ENCODE data around the gene ARL13B. TPM values are rescaled to one million over a fixed set of nuclear protein-coding genes. Genes with fewer than 3 reads are reported as not detected.
"Not testable (repeated sequence)": the region's sequence is repeated elsewhere in the genome, so short reads cannot be mapped to it uniquely, and the experiment has no call there.

The ARL13B gene
- total and polyA plus RNA-seq, 3 experiments from 2014 or later, result 6.5 to 18.0 (median 13.7) TPM

GRCh38 chr3:94066506-94067500 lies 86.8 kb downstream of the ARL13B start:
- ChIA-PET POLR2A (no interaction called here), CTCF (no interaction called here)
- peaks cover 28% of the 10 kb centered on the region for H3K4me1 ChIP-seq (ENCODE audit: insufficient read depth, low read length)
- no peaks in the 10 kb centered on the region for H3K27me3 ChIP-seq (ENCODE audit: insufficient read depth, low read length, poor library complexity, severe bottlenecking)
- H3K4me3 Mint-ChIP-seq, result peak overlapping the region in 4 of 7 donors; percentile 2 to 57 (median 12)
- DNase-seq, result no peak
- H3K27ac Mint-ChIP-seq, result peak overlapping the region in 7 of 8 donors; percentile 8 to 91 (median 71)
- H3K4me3 ChIP-seq (ENCODE audit: low read length), result no peak overlapping the region
- peaks cover 3 to 58% (median 11%) of the 10 kb centered on the region in 3 donors for H3K36me3 Mint-ChIP-seq
- H3K36me3 ChIP-seq (ENCODE audit: insufficient read depth, low read length), result peaks cover 13% of the 10 kb centered on the region
- peaks cover 60 to 87% (median 81%) of the 10 kb centered on the region in 3 donors for H3K4me1 Mint-ChIP-seq
- H3K27ac ChIP-seq (ENCODE audit: low read depth, low read length), result no peak overlapping the region
- no peaks in the 10 kb centered on the region for H3K27me3 Mint-ChIP-seq
- no peaks in the 10 kb centered on the region for H3K9me3 Mint-ChIP-seq
- H3K9me3 ChIP-seq (ENCODE audit: low read length), result no peaks in the 10 kb centered on the region

- peaks cover 19% of the 10 kb centered on the region for H3K4me1 ChIP-seq (ENCODE audit: insufficient read depth, low read length)
- H3K27me3 ChIP-seq (ENCODE audit: insufficient read depth, low read length, poor library complexity, severe bottlenecking), result no peaks in the 10 kb centered on the region
- peaks cover 54 to 89% (median 82%) of the 10 kb centered on the region in 3 donors for H3K4me1 Mint-ChIP-seq
- CTCF ChIA-PET, result interaction anchor here (0.8 to 1.6 kb wide), 15 partner anchors 9 to 70 kb away, joined by 3 to 7 read pairs (median 5); partner anchors contain the start of gene STX19
- no peak overlapping the region for H3K27ac ChIP-seq (ENCODE audit: low read depth, low read length)
- no peaks in the 10 kb centered on the region for H3K27me3 Mint-ChIP-seq
- no peak overlapping the region for H3K4me3 Mint-ChIP-seq
- H3K9me3 Mint-ChIP-seq, result no peaks in the 10 kb centered on the region
- peak overlapping the region in 5 of 8 donors; percentile 1 to 66 (median 17) for H3K27ac Mint-ChIP-seq
- peak in 2 of 5 donors; percentile 7 to 23 for DNase-seq
- H3K36me3 Mint-ChIP-seq, result peaks cover 3 to 65% (median 19%) of the 10 kb centered on the region in 3 donors
- no peaks in the 10 kb centered on the region for H3K9me3 ChIP-seq (ENCODE audit: low read length)
- H3K36me3 ChIP-seq (ENCODE audit: insufficient read depth, low read length), result peaks cover 19% of the 10 kb centered on the region
- POLR2A ChIA-PET, result no interaction called here
- no peak overlapping the region for H3K4me3 ChIP-seq (ENCODE audit: low read length)
These were observed 89.3 kb downstream of the ARL13B start for GRCh38 chr3:94069194-94069813.

- no peak overlapping the region for H3K27ac Mint-ChIP-seq
- H3K27me3 ChIP-seq (ENCODE audit: insufficient read depth, low read length, poor library complexity, severe bottlenecking), result no peaks in the 10 kb centered on the region
These were observed 90.5 kb downstream of the ARL13B start for GRCh38 chr3:94070341-94070911.

GRCh38 chr3:94071713-94072284 lies 91.8 kb downstream of the ARL13B start:
- no peaks in the 10 kb centered on the region for H3K27me3 Mint-ChIP-seq
- Histone ChIP-seq H3K27ac (ENCODE audit: low read depth, low read length) (no peak overlapping the region), H3K9me3 (ENCODE audit: low read length) (no peaks in the 10 kb centered on the region), H3K27me3 (ENCODE audit: insufficient read depth, low read length, poor library complexity, severe bottlenecking) (no peaks in the 10 kb centered on the region), H3K4me3 (ENCODE audit: low read length) (no peak overlapping the region), H3K36me3 (ENCODE audit: insufficient read depth, low read length) (peaks cover 19% of the 10 kb centered on the region), H3K4me1 (ENCODE audit: insufficient read depth, low read length) (no peaks in the 10 kb centered on the region)
- ChIA-PET POLR2A (no interaction called here), CTCF (no interaction called here)
- peaks cover 38 to 81% (median 77%) of the 10 kb centered on the region in 3 donors for H3K4me1 Mint-ChIP-seq
- peak overlapping the region in 1 of 7 donors; percentile 6 for H3K4me3 Mint-ChIP-seq
- H3K9me3 Mint-ChIP-seq, result no peaks in the 10 kb centered on the region
- peak overlapping the region in 2 of 8 donors; percentile 3 to 32 for H3K27ac Mint-ChIP-seq
- DNase-seq, result no peak
- H3K36me3 Mint-ChIP-seq, result peaks cover 7 to 74% (median 21%) of the 10 kb centered on the region in 3 donors

More at GRCh38 chr3:94070341-94070911, 90.5 kb downstream of the ARL13B start:
- ChIA-PET CTCF (interaction anchor here (0.9 to 1.6 kb wide), 8 partner anchors 9 to 72 kb away, joined by 3 to 7 read pairs (median 3); no protein-coding TSS in a partner anchor), POLR2A (no interaction called here)
- peaks cover 49 to 87% (median 82%) of the 10 kb centered on the region in 3 donors for H3K4me1 Mint-ChIP-seq
- peaks cover 3 to 70% (median 19%) of the 10 kb centered on the region in 3 donors for H3K36me3 Mint-ChIP-seq
- H3K4me3 Mint-ChIP-seq, result no peak overlapping the region
- peaks cover 8% of the 10 kb centered on the region for H3K4me1 ChIP-seq (ENCODE audit: insufficient read depth, low read length)
- no peaks in the 10 kb centered on the region for H3K9me3 Mint-ChIP-seq
- peaks cover 19% of the 10 kb centered on the region for H3K36me3 ChIP-seq (ENCODE audit: insufficient read depth, low read length)
- no peak overlapping the region for H3K27ac ChIP-seq (ENCODE audit: low read depth, low read length)
- H3K4me3 ChIP-seq (ENCODE audit: low read length), result no peak overlapping the region
- no peaks in the 10 kb centered on the region for H3K27me3 Mint-ChIP-seq
- no peak for DNase-seq
- H3K9me3 ChIP-seq (ENCODE audit: low read length), result no peaks in the 10 kb centered on the region

- no peak for DNase-seq
- CTCF ChIA-PET, result no interaction called here
These were observed 96.1 kb downstream of the ARL13B start for GRCh38 chr3:94076055-94076454.

GRCh38 chr3:94080552-94080951 lies 100.6 kb downstream of the ARL13B start:
- H3K27me3 Mint-ChIP-seq; H3K36me3 ChIP-seq (ENCODE audit: insufficient read depth, low read length); H3K27me3 ChIP-seq (ENCODE audit: insufficient read depth, low read length, poor library complexity, severe bottlenecking); H3K27ac ChIP-seq (ENCODE audit: low read depth, low read length); H3K4me3 ChIP-seq (ENCODE audit: low read length); H3K9me3 Mint-ChIP-seq; H3K9me3 ChIP-seq (ENCODE audit: low read length): not testable (repeated sequence)
- H3K4me3 Mint-ChIP-seq, result peak overlapping the region in 6 of 7 donors; percentile 12 to 76 (median 30)
- peaks cover 41 to 79% (median 69%) of the 10 kb centered on the region in 3 donors for H3K4me1 Mint-ChIP-seq
- DNase-seq, result peak in 2 of 5 donors; percentile 5 to 16
- H3K36me3 Mint-ChIP-seq, result peaks cover 4 to 61% (median 12%) of the 10 kb centered on the region in 3 donors
- H3K27ac Mint-ChIP-seq, result peak overlapping the region in 7 of 8 donors; percentile 3 to 79 (median 48)
- peaks cover 18% of the 10 kb centered on the region for H3K4me1 ChIP-seq (ENCODE audit: insufficient read depth, low read length)
- ChIA-PET POLR2A (interaction anchor here (2.3 kb wide), 1 partner anchor 17 kb away, joined by 8 read pairs; the partner anchor contains the start of genes DHFR2 and NSUN3), CTCF (interaction anchor here (1.3 kb wide), 1 partner anchor 10 kb away, joined by 3 read pairs; no protein-coding TSS in a partner anchor)

More at GRCh38 chr3:94076055-94076454, 96.1 kb downstream of the ARL13B start:
- Mint-ChIP-seq H3K4me1 (peaks cover 58 to 93% (median 85%) of the 10 kb centered on the region in 3 donors), H3K4me3 (no peak overlapping the region), H3K27me3 (no peaks in the 10 kb centered on the region), H3K36me3 (peaks cover 4 to 68% (median 16%) of the 10 kb centered on the region in 3 donors), H3K27ac (no peak overlapping the region), H3K9me3 (no peaks in the 10 kb centered on the region)
- POLR2A ChIA-PET, result no interaction called here
- Histone ChIP-seq H3K36me3 (ENCODE audit: insufficient read depth, low read length) (peaks cover 11% of the 10 kb centered on the region), H3K9me3 (ENCODE audit: low read length) (no peaks in the 10 kb centered on the region), H3K4me3 (ENCODE audit: low read length) (no peak overlapping the region), H3K27ac (ENCODE audit: low read depth, low read length) (no peak overlapping the region), H3K4me1 (ENCODE audit: insufficient read depth, low read length) (peaks cover 16% of the 10 kb centered on the region), H3K27me3 (ENCODE audit: insufficient read depth, low read length, poor library complexity, severe bottlenecking) (no peaks in the 10 kb centered on the region)

GRCh38 chr3:94081884-94082283 lies 101.9 kb downstream of the ARL13B start:
- no peak overlapping the region for H3K4me3 ChIP-seq (ENCODE audit: low read length)
- H3K27me3 ChIP-seq (ENCODE audit: insufficient read depth, low read length, poor library complexity, severe bottlenecking), result no peaks in the 10 kb centered on the region
- CTCF ChIA-PET, result interaction anchor here (1.2 kb wide), 1 partner anchor 77 kb away, joined by 3 read pairs; no protein-coding TSS in a partner anchor
- peak overlapping the region in 6 of 8 donors; percentile 7 to 79 (median 27) for H3K27ac Mint-ChIP-seq
- H3K4me1 ChIP-seq (ENCODE audit: insufficient read depth, low read length), result peaks cover 18% of the 10 kb centered on the region
- peaks cover 0 to 57% (median 10%) of the 10 kb centered on the region in 3 donors for H3K36me3 Mint-ChIP-seq
- DNase-seq, result no peak
- no peak overlapping the region for H3K27ac ChIP-seq (ENCODE audit: low read depth, low read length)
- no peaks in the 10 kb centered on the region for H3K27me3 Mint-ChIP-seq
- no peaks in the 10 kb centered on the region for H3K9me3 ChIP-seq (ENCODE audit: low read length)
- H3K4me3 Mint-ChIP-seq, result no peak overlapping the region
- H3K4me1 Mint-ChIP-seq, result peaks cover 43 to 67% (median 65%) of the 10 kb centered on the region in 3 donors
- peaks cover 6% of the 10 kb centered on the region for H3K36me3 ChIP-seq (ENCODE audit: insufficient read depth, low read length)
- no peaks in the 10 kb centered on the region for H3K9me3 Mint-ChIP-seq
- POLR2A ChIA-PET, result interaction anchor here (2.3 kb wide), 1 partner anchor 18 kb away, joined by 8 read pairs; the partner anchor contains the start of genes DHFR2 and NSUN3

Measured in CD8-positive, alpha-beta memory T cell (primary cell).